Cardiac muscle cell (in vitro differentiated cells and primary cell): ENCODE data around the gene E2F2. TPM values are rescaled to one million over a fixed set of nuclear protein-coding genes. Genes with fewer than 3 reads are reported as not detected.

Experiments
- DNase-seq, 2 donors: peaks; one replicate each; pipeline versions ENCODE4 v3.0.0 to v3.0.0-alpha.2; 2010 to 2017; ENCODE audit warnings: low read depth in 1 of 2, low spot score in 1 of 2
- H3K27ac ChIP-seq: fragments of 200-600 bp; sonication (generic); 2 replicates; pipeline ENCODE4 v1.5.1; 2016
- H3K27me3 ChIP-seq: fragments of 200-600 bp; sonication (generic); 2 replicates; pipeline ENCODE4 v1.6.0; 2016; ENCODE audit warnings: control low read depth
- H3K36me3 ChIP-seq: fragments of 200-600 bp; sonication (generic); 2 replicates; pipeline ENCODE4 v1.5.1; 2016; ENCODE audit warnings: control low read depth
- H3K4me1 ChIP-seq: fragments of 200-600 bp; sonication (generic); 2 replicates; pipeline ENCODE4 v1.8.1; 2017; ENCODE audit warnings: low read depth, mild to moderate bottlenecking, mixed run types
- H3K4me3 ChIP-seq: fragments of 200-600 bp; sonication (generic); 2 replicates; pipeline ENCODE4 v1.5.1; 2016; ENCODE audit warnings: mild to moderate bottlenecking
- H3K9me3 ChIP-seq: fragments of 200-600 bp; sonication (generic); 2 replicates; pipeline ENCODE4 v1.5.1; 2017; ENCODE audit warnings: low read depth, mild to moderate bottlenecking, control low read depth
- CTCF ChIP-seq: IDR thresholded peaks from 2 replicates; pipeline ENCODE4 v1.5.1; 2012; ENCODE audit warnings: low read depth, mild to moderate bottlenecking, low read length
- polyA plus RNA-seq: library from polyadenylated mRNA; unstranded; fragments of >200 nt; fragmentation: Nextera tagmentation; extraction: Ambion mirVana; gene quantifications from 2 replicates; pipeline ENCODE4 v1.2.1, GENCODE V29; 2016
- total RNA-seq: library from RNA; depleted of rRNA; stranded (reverse); fragments of >200 nt; gene quantifications from 2 replicates; pipeline ENCODE4 v1.2.3, GENCODE V29; 2016

E2F2 gene
- total and polyA plus RNA-seq, 2 experiments from 2014 or later = 2.1 to 2.2 TPM

DNA sequence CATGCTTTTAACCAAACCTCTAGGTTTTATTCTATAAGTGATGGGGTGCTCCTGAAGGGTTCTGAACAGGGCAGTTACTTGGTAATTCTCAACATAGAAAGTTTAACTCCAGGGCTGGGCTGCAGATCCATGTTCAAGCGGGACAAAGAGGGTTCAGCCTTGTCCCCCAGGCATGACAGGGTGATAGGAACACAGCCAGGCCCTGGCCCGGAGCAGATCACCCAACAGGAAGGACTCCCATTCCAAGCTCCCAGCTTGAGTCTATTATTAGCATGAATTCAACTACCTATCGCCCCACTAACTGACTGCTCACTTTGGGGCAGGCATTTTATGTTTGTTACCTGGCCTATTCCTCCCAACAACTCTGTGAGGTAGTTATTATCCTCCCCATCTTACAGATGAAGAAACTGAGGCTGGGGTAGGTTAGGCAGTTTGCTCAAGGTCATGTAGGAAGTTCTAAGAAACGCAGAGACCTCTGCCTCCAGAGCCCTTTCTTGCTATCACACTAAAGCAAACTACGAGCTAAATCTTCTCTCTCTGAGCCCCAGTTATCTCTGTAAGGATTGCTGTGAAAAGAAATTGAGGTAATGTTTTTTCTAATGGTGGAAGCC lies 61.6 kb downstream of the E2F2 start:
- peak overlapping the region; percentile 39 for H3K27ac ChIP-seq
- DNase-seq = no peak
- H3K36me3 ChIP-seq = no peaks in the 10 kb centered on the region
- H3K27me3 ChIP-seq = no peaks in the 10 kb centered on the region
- no peaks in the 10 kb centered on the region for H3K4me1 ChIP-seq
- H3K4me3 ChIP-seq = no peak overlapping the region
- TF ChIP-seq CTCF = no peak
- H3K9me3 ChIP-seq = no peaks in the 10 kb centered on the region

DNA sequence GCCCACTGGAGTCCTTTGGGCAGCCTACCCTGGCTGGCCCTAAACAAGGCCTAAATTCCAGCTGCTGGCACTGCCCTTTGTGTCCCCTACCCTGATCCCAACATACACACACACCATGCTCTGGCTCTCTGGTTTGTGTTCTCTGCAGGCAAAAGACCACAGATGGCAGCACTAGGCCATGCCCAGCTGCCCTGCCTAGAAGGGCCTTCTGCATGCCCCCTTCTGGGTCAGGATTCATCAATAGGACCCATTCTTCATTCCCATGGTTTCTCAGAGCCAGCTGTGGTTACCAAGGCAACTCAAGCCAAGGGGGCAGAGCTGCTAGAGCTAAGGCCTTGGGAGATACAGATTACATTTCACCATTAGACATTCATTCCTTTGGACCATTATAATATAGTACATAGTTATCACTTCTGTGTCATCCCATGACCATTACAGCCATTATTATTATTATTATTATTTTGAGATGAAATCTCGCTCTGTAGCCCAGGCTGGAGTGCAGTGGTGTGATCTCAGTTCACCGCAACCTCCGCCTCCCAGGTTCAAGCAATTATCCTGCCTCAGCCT lies 64.5 kb downstream of the E2F2 start:
- Histone ChIP-seq H3K9me3 (no peaks in the 10 kb centered on the region), H3K4me3 (no peak overlapping the region), H3K4me1 (no peaks in the 10 kb centered on the region), H3K27ac (no peak overlapping the region), H3K27me3 (no peaks in the 10 kb centered on the region), H3K36me3 (no peaks in the 10 kb centered on the region)
- no peak for DNase-seq
- no peak for TF ChIP-seq CTCF

DNA sequence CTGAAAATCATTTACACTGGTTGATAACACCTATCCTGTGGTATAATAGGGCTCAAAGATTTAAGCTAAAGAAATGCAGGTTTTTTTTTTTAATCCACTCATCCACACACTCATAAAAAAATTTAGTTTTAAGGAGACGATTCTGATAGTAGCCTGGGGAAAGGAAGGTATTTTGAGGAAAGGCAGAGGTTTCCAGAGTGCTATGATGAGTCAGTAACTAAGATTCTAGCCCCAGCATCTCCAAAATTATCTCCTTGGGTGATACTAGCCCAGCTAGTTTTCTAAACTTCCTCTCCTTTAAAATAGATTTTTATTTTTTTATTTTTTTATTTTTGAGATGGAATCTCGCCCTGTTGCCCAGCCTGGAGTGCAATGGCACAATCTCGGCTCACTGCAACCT lies 67.7 kb downstream of the E2F2 start:
- no peaks in the 10 kb centered on the region for H3K36me3 ChIP-seq
- no peak overlapping the region for H3K27ac ChIP-seq
- no peaks in the 10 kb centered on the region for H3K27me3 ChIP-seq
- no peak for TF ChIP-seq CTCF
- H3K9me3 ChIP-seq = no peaks in the 10 kb centered on the region
- no peak overlapping the region for H3K4me3 ChIP-seq
- DNase-seq = no peak
- H3K4me1 ChIP-seq = no peaks in the 10 kb centered on the region

DNA sequence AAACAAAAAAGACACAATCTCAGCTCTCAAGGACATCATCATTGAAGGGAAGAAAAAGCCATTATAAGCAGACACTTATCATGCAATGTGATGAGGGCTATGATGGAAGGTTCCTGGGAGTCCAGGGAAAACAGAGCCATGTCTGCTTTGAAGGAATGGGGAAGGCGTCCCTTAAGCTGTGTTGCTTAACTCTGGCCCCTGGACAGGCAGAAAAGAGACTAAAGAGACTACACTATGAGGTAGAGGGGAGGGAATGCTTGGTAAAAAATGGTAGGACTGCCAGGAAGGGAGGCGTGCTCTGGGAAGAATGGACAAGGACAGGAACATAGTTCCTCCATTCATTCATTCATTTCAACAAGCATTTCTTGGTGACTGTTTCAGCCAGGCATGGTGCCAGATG lies 68.3 kb downstream of the E2F2 start:
- H3K27ac ChIP-seq = no peak overlapping the region
- DNase-seq = no peak
- H3K27me3 ChIP-seq = no peaks in the 10 kb centered on the region
- no peaks in the 10 kb centered on the region for H3K4me1 ChIP-seq
- no peak for TF ChIP-seq CTCF
- H3K36me3 ChIP-seq = no peaks in the 10 kb centered on the region
- H3K4me3 ChIP-seq = no peak overlapping the region
- no peaks in the 10 kb centered on the region for H3K9me3 ChIP-seq

- DNase-seq = no peak
- Histone ChIP-seq H3K36me3 (no peaks in the 10 kb centered on the region), H3K27me3 (no peaks in the 10 kb centered on the region), H3K4me1 (no peaks in the 10 kb centered on the region), H3K27ac (no peak overlapping the region), H3K4me3 (no peak overlapping the region), H3K9me3 (no peaks in the 10 kb centered on the region)
- TF ChIP-seq CTCF = no peak
These were observed 70.0 kb downstream of the E2F2 start for GRCh38 chr1:23461050-23461449.
